Transverse colon (tissue), 4 donors: ENCODE measurements around the gene KCP. TPM values are rescaled to one million over a fixed set of nuclear protein-coding genes. Genes with fewer than 3 reads are reported as not detected.

Source experiments
- DNase-seq: peaks from one replicate; pipeline ENCODE4 v3.0.0-alpha.2; 2019
- H3K27ac ChIP-seq, 4 donors: fragments of 200-600 bp; sonication (generic); 2 replicates each; pipeline ENCODE4 v1.5.1; 2016 to 2018; ENCODE audit warnings: inconsistent platforms in 4 of 4
- H3K27me3 ChIP-seq: fragments of 200-600 bp; sonication (generic); 2 replicates; pipeline ENCODE4 v1.5.1; 2017; ENCODE audit warnings: inconsistent platforms
- H3K36me3 ChIP-seq, 4 donors: fragments of 200-600 bp; sonication (generic); 2 replicates each; pipeline ENCODE4 v1.5.1; 2017 to 2019; ENCODE audit warnings: inconsistent platforms in 4 of 4
- H3K4me1 ChIP-seq, 4 donors: fragments of 200-600 bp; sonication (generic); 2 replicates each; pipeline ENCODE4 v1.5.1; 2017 to 2020; ENCODE audit warnings: inconsistent platforms in 4 of 4
- H3K4me3 ChIP-seq, 4 donors: fragments of 200-600 bp; sonication (generic); 1 replicate in 1 of 4; 2 replicates in 3 of 4; pipeline versions ENCODE4 v1.5.1 to v1.6.1; 2017 to 2019; ENCODE audit warnings: inconsistent platforms in 4 of 4
- H3K9me3 ChIP-seq, 2 donors: fragments of 200-600 bp; sonication (generic); 2 replicates each; pipeline ENCODE4 v1.5.1; 2017 to 2019; ENCODE audit warnings: inconsistent platforms in 2 of 2
- EP300 ChIP-seq: sonication (generic); formaldehyde crosslinking; IDR thresholded peaks from one replicate; pipeline ENCODE4 v1.6.1; 2017; ENCODE audit warnings: antibody characterized with exemption, low read depth
- POLR2A ChIP-seq: fragments of 450-650 bp; IDR thresholded peaks from one replicate; pipeline ENCODE4 v1.6.1; 2016; ENCODE audit warnings: antibody characterized with exemption, mild to moderate bottlenecking, moderate library complexity
- POLR2AphosphoS5 ChIP-seq, 3 donors: sonication (generic); formaldehyde crosslinking; IDR thresholded peaks; one replicate each; pipeline ENCODE4 v1.6.1; 2016; ENCODE audit warnings: antibody characterized with exemption in 3 of 3
- WGBS, 2 donors: methylation state at CpG; one replicate each; pipeline ENCODE4 v1.1.5; 2018; ENCODE audit warnings: low coverage in 1 of 2; 5-methylcytosine and 5-hydroxymethylcytosine counted together
- in situ Hi-C, 4 donors: fragments of 200-750 bp; cut with MboI; loops; one replicate each; pipeline versions ENCODE4 v1.15.0 to v1.15.1; 2017; ENCODE audit warnings: low sequenced_read_pairs in 3 of 4, low pct_ligation_motif_present in 1 of 4, low pct_unique_long_range_greater_than_20kb in 1 of 4
- intact Hi-C: fragments of 100-400 bp; cut with DNase I; formaldehyde crosslinking; loops from one replicate; pipeline ENCODE4 v1.15.1; 2023; ENCODE audit warnings: low total_unique reads
- total RNA-seq, 4 donors: library from RNA; depleted of rRNA; stranded (reverse); fragments of >200 nt; gene quantifications; one replicate each; pipeline ENCODE4 v1.1.0, GENCODE V29; 2016
- TF ChIP-seq, protein P1 (sequence below), 5 experiments: fragments of 200-600 bp in 3 of 5; fragments of 450-650 bp in 2 of 5; sonication (generic) in 3 of 5; IDR thresholded peaks; 1 replicate in 2 of 5; 2 replicates in 3 of 5; pipeline ENCODE4 v1.5.1; 2016 to 2017; ENCODE audit warnings: antibody characterized with exemption in 5 of 5, inconsistent platforms in 3 of 5, mild to moderate bottlenecking in 2 of 5, moderate library complexity in 1 of 5

The KCP gene
- total RNA-seq, 4 donors from 2014 or later: 0.32 to 0.75 (median 0.68) TPM; not detected in 1

DNA sequence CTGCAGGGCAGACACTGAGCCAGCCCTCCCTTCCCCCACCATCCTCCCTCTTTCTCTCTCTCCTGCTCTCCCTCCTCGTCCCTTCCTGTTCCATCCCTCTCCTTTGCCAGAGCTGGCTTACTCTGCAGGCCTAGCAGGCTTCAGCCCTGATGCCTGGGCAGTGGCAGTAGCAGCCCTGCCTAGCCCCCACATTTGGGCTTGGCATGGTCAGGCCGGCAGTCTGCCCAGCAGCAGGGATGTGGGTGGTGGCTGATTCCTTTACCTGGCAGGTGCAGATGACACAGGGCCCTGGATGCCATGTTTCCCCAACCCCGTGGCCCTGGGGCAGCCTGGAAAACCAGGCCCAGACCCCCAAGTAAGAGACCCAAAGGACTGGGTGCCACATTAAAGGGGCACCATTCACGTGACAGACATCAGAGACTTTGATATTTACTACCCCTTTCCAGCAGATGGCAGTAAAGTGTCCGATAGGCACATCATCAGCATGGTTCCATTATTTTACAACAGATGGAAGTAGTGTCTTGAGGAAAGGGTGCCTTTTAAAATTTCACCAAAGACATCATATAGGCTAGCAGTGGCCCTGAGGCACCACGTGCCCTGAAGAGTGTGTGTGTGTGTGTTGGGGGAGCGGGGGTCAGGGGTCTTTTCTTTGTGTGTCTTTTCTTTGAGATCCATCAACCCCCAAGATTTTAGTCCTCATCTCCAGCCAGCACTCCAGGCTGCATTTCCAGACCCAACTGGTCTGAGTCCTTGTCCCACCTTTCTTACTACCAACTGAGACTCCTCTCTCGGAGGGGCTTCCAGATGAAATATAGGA, 5.9 kb downstream of the KCP start:
- Histone ChIP-seq H3K27ac (no peak overlapping the region), H3K36me3 (no peaks in the 10 kb centered on the region), H3K4me1 (peaks cover 0 to 8% (median under 1%) of the 10 kb centered on the region in 4 donors), H3K4me3 (no peak overlapping the region), H3K9me3 (no peaks in the 10 kb centered on the region), H3K27me3 (peaks cover 19% of the 10 kb centered on the region)
- WGBS, 2 donors: 0 to 23% methylated on average over 1 to 8 of the region's 8 CpGs
- in situ Hi-C loops: loop anchor here in 3 of 4 donors (10.0 kb wide), 2 partner anchors 180 to 190 kb away; no protein-coding TSS in a partner anchor
- intact Hi-C loops: loop anchor here (5.0 kb wide), 1 partner anchor 188 kb away; no protein-coding TSS in a partner anchor
- peak; percentile 9 for DNase-seq
- TF ChIP-seq, protein P1, sequence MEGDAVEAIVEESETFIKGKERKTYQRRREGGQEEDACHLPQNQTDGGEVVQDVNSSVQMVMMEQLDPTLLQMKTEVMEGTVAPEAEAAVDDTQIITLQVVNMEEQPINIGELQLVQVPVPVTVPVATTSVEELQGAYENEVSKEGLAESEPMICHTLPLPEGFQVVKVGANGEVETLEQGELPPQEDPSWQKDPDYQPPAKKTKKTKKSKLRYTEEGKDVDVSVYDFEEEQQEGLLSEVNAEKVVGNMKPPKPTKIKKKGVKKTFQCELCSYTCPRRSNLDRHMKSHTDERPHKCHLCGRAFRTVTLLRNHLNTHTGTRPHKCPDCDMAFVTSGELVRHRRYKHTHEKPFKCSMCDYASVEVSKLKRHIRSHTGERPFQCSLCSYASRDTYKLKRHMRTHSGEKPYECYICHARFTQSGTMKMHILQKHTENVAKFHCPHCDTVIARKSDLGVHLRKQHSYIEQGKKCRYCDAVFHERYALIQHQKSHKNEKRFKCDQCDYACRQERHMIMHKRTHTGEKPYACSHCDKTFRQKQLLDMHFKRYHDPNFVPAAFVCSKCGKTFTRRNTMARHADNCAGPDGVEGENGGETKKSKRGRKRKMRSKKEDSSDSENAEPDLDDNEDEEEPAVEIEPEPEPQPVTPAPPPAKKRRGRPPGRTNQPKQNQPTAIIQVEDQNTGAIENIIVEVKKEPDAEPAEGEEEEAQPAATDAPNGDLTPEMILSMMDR (IDR thresholded peaks at IDR 0.05): peak; percentile 51 to 62 (median 61)
- TF ChIP-seq POLR2AphosphoS5 (IDR thresholded peaks at IDR 0.05): no peak

- intact Hi-C loops (no loop called here), in situ Hi-C loops (loop anchor here in 3 of 4 donors (10.0 kb wide), 2 partner anchors 181 to 191 kb away; no protein-coding TSS in a partner anchor)
- 85% methylated on average over 14 of the region's 14 CpGs; no CpG with 5 or more reads in 1 of the 2 donors for WGBS, 2 donors
- Histone ChIP-seq H3K36me3 (no peaks in the 10 kb centered on the region), H3K27me3 (peaks cover 11% of the 10 kb centered on the region), H3K4me3 (no peak overlapping the region), H3K9me3 (peaks cover 0 to 3% of the 10 kb centered on the region in 2 donors), H3K27ac (no peak overlapping the region), H3K4me1 (peaks cover 0 to 5% (median 0%) of the 10 kb centered on the region in 4 donors)
- TF ChIP-seq POLR2A: no peak
- DNase-seq: peak; percentile 8
Observed at GRCh38 chr7:128903621-128904361, 6.7 kb downstream of the KCP start.

- intact Hi-C loops (no loop called here), in situ Hi-C loops (loop anchor here in 3 of 4 donors (10.0 kb wide), 2 partner anchors 182 to 192 kb away; no protein-coding TSS in a partner anchor)
- Histone ChIP-seq H3K9me3 (peaks cover 0 to 3% of the 10 kb centered on the region in 2 donors), H3K27ac (no peak overlapping the region), H3K4me3 (no peak overlapping the region), H3K27me3 (peaks cover 4% of the 10 kb centered on the region), H3K4me1 (peaks cover 0 to 5% (median 0%) of the 10 kb centered on the region in 4 donors), H3K36me3 (no peaks in the 10 kb centered on the region)
- no peak for TF ChIP-seq EP300
- no peak for TF ChIP-seq POLR2A
- no peak for TF ChIP-seq POLR2AphosphoS5 (IDR thresholded peaks at IDR 0.05)
- TF ChIP-seq, protein P1 (IDR thresholded peaks at IDR 0.05): no peak
- 66 to 100% methylated on average over 1 to 12 of the region's 12 CpGs for WGBS, 2 donors
- DNase-seq: peak; percentile 60
Observed at GRCh38 chr7:128902761-128903585, 7.5 kb downstream of the KCP start.

DNA sequence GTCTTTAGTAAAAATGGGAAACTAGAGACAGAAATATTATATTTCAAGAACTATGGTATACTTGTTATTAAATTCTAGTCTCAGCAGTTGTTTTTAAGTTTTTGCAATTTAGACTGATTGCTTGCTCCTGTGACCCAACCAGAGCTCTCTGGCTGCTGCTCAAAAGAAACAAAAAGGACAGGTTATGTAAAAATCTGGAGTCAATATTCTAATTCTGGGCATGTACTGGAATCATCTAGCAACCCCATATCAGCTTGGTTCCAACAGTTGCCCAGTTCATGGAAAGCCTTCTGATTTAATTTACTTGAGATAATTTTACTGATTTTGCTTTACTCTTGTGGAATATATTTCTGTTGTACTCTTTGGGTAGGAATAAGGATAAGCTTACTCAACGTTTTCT, 10.3 kb downstream of the KCP start:
- H3K9me3 ChIP-seq: peaks cover 0 to 3% of the 10 kb centered on the region in 2 donors
- no peak overlapping the region for H3K27ac ChIP-seq
- no peak overlapping the region for H3K4me3 ChIP-seq
- no peaks in the 10 kb centered on the region for H3K36me3 ChIP-seq
- intact Hi-C loops: no loop called here
- DNase-seq: no peak
- peaks cover 0 to 5% (median 0%) of the 10 kb centered on the region in 4 donors for H3K4me1 ChIP-seq
- 59 to 60% methylated on average over 1 of the region's 1 CpG for WGBS, 2 donors
- no peak for TF ChIP-seq EP300
- TF ChIP-seq, protein P1 (IDR thresholded peaks at IDR 0.05): no peak
- TF ChIP-seq POLR2AphosphoS5 (IDR thresholded peaks at IDR 0.05): no peak
- TF ChIP-seq POLR2A: no peak
- in situ Hi-C loops: loop anchor here in 3 of 4 donors (10.0 kb wide), 2 partner anchors 185 to 195 kb away; no protein-coding TSS in a partner anchor
- no peaks in the 10 kb centered on the region for H3K27me3 ChIP-seq
